Measurements from ENCODE around the gene LKAAEAR1.
"Not testable (repeated sequence)": the region's sequence is repeated elsewhere in the genome, so short reads cannot be mapped to it uniquely, and the experiment has no call there.

The LKAAEAR1 gene

DNA sequence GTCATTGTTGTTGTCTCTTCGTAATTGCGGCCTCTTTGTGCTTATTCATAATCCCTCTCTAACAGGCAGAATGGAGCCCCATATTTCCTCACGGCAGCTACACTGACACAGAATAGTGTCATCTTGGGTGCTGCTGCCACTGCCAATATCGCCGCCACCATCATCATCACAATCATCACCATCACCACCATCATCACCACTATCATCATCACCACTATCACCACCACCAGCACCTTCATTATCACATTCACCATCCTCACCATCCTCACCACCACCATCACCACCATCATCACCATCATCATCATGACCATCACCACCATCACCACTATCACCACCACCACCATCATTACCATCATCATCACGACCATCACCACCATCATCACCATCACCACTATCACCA is 12.3 kb upstream of the LKAAEAR1 start:
- no peak for DNase-seq

DNA sequence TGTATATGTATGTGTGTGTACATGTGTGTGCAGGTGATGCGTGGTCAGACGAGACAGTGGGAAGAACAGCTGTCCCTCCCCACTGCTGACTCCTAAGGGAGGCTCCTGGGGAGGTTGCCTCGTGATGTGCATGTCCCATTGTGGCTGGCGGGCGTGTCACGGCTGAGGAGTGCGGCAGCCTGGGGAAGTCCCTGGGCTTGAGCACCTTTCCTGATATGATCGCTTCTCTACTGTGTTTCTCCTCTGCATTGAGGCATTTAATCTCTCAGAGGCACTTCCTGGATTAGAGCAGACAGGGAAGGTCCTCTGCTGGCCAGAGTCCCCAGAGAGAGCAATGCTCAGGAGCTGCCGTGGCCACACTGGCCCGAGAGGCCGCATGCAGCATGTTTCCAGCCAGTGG is 11.7 kb upstream of the LKAAEAR1 start:
- no peak for DNase-seq

DNA sequence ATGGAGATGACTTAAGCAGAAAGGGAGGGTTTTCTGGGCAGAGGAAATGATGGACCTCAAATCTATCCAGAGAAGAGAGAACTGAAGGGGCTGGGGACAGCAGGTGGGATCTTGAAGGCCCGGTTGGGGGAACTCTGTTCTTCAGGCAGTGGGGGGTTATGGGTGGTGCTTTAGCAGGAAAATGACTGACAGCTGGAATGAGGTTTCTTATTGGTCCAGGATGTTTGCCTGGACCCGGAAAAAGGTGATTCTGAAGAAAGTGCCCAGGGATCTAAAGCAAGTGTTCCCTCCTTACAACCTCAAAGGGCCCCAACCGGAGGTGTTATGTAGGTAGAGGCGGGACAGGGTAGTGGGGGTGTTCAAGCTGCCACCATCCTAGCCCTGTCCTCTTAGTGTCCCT is 11.3 kb upstream of the LKAAEAR1 start:
- no peak for DNase-seq

DNA sequence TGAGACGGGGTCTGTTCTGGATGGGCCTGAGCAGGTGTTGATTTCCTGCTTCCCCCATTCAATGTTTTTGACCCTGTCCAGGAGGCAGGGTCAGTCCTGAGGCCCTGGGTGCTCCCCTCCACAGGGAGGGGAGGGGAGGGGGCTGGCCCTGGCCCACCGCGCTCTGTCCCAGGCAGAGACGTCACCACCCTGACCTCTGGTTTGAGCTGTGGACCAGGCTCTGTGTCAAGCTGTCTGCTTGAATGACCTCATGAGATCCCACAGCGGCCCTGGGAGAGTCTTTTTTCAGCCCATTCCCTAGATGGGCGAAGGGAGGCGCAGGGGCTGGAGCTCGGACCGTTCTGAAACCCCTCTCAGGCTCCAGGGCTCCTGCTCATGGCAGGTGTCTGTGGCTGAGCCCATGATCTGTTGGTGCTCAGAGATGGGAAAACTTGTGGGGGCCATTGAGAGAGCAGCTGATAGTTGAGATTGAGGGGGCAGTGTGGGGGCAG is 8.9 kb upstream of the LKAAEAR1 start:
- DNase-seq: no peak

DNA sequence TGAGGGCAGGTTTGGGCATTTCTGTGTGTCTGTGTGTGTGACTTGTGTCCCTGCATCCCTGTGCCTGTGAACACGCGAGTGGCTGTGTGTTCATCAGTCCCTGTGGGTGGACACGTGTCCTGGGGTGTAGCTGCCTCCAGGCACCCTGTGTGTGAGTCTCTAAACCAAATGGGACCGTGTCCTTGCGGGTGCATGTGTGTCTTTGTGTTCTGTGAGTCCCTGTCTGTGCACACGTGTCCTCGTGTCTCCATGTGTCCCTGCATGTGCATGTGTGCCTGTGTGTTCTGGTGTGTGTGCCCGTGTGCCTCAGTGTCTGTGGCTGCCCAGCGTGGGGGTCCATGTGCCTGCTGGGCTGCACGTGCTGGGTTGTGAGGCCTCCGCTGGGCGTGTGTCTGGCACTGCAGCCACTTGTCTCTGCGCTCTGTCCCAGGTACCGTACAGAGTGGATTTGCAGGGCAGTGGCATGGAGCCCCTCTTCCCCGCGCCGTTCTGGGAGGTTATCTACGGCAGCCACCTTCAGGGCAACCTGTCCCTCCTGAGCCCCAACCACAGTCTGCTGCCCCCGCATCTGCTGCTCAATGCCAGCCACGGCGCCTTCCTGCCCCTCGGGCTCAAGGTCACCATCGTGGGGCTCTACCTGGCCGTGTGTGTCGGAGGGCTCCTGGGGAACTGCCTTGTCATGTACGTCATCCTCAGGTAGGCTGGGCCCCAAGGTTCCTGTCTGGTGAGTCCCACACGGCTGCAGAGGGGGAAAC is 8.2 kb upstream of the LKAAEAR1 start:
- DNase-seq: no peak

DNA sequence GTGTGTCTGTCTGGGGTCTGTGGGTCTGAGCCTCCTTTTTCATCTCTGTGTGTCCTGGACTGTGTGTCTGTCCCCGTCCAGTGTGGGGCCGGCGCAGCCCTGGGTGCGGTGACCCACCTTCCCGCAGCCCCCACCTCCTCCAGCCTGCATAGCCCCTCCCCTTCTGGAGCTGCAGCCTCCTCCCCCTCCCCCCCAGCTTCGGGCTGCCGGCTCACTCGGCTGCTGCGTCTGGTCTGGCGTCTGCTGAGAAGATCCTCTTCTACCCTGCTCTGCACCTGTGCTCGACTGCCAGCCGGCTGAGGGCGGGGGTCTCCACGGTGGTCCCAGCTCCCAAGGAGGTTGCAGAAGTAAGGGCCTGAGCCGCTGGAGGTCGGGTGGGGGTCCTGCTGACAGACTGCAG is 7.6 kb upstream of the LKAAEAR1 start:
- DNase-seq: peak; percentile 71

DNA sequence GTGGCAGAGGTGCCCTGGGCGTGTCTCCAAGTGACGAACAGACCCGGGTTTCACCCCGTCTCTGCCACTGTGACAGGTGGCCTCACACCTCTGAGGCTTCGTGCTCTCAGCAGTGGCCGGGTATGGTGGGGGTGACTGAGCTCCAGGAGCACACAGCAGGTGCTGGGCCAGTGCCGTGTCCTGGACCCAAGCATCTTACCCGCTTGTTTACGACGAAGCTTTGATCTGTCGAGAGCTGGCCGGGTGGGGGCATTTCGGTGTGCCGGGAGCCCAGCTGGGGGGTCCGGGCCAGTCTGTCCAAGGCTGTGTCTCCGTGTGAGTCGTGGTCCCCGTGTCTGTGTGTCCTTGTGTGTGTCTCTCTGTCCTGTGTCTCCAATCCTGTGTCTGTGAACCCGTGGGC is 7.1 kb upstream of the LKAAEAR1 start:
- no peak for DNase-seq

DNA sequence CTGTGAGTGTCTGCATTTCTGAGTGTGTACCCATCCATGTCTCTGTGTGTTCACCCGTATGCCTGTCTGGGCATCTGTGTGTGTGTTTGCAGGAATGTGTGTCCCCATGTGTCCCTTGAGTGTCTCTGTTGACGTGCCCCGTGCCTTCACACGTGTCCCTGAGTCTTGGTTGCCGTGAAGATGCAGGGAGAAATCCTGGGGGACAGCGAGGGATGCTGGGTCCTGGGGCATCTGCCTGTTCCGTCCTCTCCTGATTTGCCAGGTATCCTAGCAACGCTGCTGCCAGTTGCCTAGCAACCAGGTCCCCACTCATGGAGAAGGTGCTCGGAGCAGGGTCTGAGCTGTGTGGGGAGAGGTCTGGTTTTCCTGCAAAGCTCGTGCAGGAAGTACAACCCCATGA is 6.0 kb upstream of the LKAAEAR1 start:
- DNase-seq: peak; percentile 67

DNA sequence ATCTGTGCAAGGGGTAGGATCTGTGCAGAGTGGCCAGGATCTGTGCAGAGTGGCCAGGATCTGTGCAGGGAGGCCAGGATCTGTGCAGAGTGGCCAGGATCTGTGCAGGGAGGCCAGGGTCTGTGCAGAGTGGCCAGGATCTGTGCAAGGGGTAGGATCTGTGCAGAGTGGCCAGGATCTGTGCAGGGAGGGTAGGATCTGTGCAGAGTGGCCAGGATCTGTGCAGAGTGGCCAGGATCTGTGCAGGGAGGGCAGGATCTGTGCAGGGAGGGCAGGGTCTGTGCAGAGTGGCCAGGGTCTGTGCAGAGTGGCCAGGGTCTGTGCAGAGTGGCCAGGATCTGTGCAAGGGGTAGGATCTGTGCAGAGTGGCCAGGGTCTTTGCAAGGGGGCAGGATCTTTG is 4.4 kb upstream of the LKAAEAR1 start:
- not testable (repeated sequence) for DNase-seq

DNA sequence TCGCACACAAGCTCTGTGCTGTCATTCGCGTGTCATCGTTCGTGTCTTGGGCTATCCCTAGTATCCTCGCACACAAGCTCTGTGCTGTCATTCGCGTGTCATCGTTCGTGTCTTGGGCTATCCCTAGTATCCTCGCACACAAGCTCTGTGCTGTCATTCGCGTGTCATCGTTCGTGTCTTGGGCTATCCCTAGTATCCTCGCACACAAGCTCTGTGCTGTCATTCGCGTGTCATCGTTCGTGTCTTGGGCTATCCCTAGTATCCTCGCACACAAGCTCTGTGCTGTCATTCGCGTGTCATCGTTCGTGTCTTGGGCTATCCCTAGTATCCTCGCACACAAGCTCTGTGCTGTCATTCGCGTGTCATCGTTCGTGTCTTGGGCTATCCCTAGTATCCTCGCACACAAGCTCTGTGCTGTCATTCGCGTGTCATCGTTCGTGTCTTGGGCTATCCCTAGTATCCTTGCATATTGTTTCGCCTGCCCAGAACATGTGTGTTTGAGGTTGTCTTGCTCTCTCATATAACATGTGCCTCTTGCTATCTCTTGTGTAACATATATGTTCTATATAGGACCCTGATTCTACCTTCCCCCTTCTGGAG is 3.1 kb upstream of the LKAAEAR1 start:
- DNase-seq: not testable (repeated sequence)

DNA sequence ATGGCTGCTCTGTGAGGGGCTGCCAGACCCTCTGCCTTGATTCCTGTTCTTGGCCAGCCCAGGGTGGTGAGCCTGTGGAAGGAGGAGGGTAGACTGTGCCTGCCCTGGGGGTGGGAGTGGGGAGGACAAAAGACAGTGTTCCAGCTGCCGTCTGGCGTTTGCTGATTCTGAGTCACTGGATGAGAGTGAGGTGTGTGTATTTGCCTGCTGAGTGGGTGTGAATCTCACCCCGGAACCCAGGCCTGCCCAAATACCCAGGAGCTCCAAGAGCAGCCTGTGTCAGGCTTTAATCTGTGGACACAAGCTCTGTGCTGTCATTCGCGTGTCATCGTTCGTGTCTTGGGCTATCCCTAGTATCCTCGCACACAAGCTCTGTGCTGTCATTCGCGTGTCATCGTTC is 2.6 kb upstream of the LKAAEAR1 start:
- DNase-seq: no peak

DNA sequence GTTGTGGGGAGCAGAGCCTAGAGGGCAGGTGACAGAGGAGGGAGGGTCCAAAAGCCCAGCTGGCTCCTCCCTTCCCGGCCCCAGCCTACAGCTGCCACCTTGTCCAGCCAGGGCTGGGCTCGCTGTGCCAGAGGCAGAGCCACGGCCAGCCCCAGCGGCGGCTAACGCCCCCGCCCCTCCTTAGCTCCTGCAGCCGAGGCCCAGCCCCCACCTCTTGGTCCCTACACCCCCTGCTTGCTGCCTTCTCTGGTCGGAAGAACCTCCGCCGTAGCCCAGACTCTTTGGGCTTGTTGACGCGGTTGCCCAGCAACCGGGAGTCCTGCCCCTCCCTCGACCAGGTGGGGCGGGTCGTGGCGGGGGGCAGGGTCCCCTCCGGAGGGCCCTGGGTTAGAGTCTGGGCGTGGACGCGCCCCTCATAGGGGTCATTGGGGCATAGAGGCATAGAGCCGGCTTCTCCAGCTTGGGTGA is 521 bp upstream of the LKAAEAR1 start:
- no peak for DNase-seq

DNA sequence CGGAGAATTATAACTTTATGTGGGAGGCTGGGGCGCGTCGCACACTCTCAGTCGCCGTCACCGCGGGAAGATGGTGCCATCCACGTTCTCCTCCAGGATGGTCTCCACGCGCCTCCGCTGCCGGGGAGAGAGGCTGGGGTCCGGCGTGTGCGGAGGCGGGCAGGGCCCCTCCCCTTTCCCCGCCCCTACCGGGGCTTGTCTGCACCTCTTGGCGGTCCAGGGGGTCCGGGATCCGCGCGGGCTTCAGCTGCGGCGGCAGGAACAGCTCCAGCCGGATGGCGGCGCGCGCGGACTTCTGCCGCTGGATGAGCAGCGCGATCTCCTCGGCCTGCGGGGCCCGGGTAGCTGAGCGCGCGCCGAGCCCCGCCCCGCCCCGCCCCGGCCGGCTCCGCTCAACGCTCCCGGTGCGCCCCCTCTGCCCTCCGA is 807 bp downstream of the LKAAEAR1 start:
- peak; percentile 53 for DNase-seq

DNA sequence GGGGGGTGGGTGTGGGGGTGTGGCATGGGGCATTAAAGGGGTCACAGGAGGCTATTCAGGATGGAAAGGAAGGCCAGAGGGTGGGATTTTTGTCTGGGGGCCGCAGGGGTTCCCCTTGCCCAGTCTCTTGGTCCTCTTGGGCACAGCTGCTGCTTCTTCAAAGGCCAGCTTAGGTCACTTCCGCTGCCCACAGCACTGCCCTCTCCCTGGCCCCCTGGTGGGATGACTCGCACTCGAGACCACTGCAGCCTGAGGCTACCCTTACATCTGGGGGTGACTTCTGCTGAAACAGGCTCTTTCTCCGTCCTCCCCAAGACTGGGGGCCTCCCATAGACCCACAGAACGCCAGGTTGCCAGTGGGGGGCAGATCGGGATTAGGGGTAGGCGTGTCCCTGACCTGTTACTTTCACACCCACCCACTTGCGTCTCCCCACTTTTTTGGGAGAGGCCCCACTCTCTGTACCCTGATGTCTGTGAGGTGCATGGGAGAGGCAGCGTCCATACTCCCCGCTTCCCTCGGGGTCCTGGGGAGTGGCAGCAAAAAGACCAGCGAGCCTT is 1.3 kb downstream of the LKAAEAR1 start:
- no peak for DNase-seq

DNA sequence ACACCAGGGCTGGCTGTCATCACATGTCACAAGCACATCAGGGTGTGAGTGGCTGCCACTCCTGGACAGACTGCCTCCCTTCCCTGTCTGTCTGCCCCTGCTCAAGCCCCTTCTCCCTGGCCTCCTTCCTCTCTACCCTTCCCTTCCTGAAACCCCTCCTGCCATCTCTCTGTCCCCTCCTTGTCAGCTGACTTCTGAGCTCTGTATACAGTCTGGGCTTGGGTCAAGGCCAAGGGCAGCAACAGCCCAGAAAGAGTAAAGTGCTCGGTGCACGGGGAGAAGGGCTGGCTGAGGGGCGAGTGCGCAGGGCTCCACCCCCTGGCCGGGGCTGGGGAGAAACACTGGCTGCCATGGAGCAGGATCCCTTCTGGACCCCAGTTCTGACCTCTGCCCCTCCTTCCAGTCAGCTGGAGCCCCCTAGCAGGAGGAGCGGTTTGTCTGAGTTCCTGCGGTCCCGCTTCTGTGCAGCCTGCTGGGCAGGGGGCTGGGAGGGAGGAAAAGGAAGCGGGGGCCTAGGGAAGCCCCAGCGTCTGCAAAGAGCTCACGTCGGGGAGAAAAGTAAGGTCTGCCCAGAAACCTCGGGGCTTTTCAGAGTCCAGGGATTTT is 2.0 kb downstream of the LKAAEAR1 start:
- DNase-seq: no peak

DNA sequence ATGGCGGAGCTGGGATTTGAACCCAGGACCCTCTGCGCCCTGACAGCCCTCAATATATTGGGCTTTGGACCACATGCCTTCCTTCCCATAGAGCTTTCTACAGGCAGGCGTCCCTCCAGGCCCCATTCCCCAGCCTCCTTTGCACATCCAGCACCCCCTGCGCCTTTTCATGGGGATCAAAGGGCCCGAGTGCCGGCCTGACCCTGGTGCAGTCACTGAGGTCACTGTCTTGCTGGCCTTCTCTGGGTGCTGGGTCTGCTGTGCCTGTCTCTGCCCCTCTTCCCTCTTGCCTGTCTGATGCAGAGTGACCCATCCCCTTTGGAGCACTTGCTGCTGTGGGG is 2.6 kb downstream of the LKAAEAR1 start:
- no peak for DNase-seq

DNA sequence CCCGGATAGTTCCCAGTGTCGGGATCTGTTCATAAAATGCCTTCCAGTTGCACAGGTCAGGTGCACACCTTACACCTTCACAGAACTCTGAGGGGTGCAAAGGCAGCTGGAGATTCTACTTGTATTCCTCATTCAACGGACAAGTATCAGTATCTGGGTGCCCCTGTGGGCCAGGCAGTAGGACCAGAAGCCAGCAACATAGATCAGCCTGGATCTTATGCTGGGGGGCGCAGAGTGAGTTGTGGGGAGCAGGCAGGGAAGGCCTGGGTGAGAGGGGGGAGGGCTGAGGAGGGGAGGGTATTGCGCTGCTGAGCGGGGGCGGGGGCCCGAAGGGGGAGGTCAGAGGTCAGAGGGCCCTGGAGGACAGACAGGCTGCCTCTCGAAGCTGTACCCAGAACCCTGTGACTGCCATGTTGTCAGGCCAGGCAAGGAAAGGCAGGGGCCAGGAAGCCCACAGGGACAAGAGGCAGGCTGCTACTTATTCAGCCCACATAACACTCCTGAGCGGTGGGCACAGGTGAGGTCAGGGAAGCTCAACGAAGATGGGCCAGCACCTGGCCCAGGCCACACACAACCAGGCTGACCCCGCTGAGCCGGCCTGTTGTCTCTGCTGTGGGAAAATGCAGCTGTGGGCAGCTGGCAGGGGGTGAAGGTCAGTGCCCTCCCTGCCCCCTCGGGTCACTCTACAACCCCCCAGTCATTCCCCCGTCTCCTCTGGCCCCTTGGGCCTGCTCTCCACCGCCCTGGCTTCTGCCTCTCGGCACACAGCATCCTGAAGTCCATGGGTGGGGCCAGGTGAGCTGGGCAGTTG is 3.2 kb downstream of the LKAAEAR1 start:
- no peak for DNase-seq

DNA sequence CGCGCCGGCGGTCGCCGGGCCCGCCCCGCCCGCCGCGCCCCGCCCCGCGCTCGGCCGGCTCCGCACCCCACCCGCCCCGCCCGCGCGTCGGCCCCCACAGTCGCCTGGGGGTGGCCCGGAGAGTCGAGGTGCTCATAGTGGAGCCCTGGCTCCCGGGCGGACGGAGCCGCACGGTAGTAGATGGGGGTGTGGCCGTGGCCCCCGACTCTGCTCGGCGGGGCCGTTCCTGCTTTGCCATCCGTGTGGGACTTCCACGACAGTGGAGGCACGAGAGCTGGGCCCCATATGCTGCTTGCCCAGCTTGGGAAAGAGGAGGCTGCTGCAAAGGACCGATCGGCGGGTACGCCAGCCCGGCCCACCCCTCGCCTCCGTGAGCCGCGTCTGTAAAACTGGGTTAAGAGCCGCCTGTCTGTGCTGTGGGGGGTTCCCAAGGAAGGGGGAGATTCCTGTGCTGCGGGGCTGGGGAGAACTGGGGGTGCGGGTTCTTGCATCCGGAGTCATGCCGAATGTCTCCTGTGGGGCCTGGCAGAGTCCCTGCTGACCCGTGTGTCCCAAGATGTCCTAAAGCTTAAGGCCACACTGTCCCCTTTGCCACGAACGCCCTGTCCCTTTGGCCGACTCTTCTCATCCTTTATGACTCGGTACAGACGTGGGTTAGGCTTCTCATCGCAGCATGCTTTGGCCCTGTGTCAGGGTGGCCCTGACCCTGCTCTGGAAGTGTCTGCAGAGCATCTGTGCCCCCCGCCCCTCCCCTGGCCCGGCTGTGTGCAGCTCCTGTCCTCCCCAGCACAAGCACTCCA is 4.0 kb downstream of the LKAAEAR1 start, which contains the start of gene OPRL1:
OPRL1 (plus strand) TSS at position 70 of the 800 bp plus-strand sequence. CDS start 12,639 bp downstream, outside the sequence.
- no peak for DNase-seq

DNA sequence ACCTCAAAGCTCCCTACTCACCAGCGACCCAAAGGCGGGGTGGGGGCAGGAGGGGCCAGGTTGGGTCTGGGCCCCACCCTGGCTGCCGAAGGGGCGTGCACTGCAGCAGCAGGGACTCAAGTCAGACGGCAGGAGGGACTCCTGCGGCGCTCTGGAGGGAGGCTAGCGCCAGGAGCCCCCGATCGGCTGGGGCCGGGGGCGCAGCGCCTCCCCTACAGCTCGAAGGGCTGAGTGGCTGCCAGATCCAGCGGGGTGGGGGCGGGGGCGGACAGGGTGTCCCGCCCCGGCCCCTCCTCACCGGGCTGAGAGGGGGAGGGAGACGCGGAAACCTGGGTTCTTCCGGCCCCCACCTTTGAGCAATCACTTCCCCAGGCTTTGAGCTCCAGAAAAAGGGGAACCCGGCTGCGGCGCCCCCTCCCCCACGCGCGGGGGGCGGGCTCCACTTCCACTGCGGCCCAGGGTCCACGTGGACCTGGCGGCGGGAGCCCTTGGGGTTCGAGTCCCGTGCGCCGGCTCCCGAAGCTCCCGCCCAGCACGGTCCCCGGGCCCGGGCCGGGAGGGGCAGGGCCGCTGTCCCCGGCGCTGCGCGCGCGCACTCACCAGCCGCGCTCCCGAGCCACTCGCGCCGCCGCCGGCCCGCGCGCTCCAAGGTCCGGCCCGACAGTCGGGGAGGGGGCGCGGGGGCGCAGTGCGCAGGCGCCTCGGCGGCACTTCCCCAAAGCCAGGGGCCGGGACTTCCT is 4.8 kb downstream of the LKAAEAR1 start, which contains the start of gene RGS19:
RGS19 (minus strand) TSS at position 246 of the 740 bp plus-strand sequence. CDS start 2,632 bp downstream, outside the sequence.
- DNase-seq: peak; percentile 69

DNA sequence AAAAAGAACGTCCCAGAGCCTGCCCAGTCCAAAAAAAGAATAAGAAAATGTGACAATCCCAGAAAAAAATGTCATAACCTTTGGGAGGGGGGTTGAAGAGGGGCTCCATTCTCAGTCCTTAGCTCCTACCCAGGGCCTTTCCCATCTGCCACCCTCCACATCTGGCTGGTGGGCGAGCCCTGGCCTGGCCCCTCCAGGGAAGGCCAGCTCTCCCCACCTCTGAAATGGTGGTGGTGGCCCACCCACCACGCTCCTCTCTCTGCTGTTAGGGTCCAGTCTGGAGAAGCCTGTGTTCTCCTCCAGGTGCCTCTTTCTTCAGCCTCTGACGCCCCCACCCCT is 5.3 kb downstream of the LKAAEAR1 start:
- no peak for DNase-seq

DNA sequence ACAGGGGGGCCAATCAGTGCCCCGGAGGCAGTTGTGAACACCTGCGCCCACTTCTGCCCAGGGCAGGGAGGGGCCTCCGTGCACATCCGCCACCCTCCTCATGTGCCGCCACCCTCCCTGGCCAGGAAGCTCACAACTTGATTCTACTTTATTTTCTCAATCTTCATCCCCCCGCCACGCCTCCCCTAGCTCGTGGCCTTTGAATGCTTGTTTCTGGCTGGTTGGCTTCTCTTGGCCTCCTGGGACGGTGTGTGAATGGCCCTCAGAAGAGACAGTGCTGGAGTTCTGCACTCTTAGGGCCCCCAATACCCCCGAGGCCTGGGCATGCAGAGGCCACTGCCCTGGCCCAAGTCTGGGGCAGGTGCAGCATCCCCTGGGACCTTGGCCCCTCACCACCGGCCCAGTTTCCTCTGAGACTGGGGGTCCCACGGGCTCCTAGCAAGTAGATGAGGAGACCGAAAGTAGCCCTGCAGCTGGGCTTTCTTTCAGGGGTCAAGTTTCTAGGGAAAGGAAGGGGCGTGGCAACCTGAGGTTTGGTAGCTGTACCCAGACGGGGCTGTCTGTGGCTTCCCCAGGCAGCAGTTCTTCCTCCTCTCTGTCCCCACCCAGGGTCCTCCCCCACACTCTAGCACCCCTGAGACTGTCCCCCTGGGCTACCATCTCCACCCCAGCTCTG is 6.2 kb downstream of the LKAAEAR1 start:
- DNase-seq: no peak

Measured in NCI-H2227 treated with DMSO at 0.1 percent for 48 hours (cell line).